ENCODE results near the gene PRX. TPM values are rescaled to one million over a fixed set of nuclear protein-coding genes. Genes with fewer than 3 reads are reported as not detected.

Gene PRX
- total RNA-seq, 1 experiment from 2014 or later, result 2.5 TPM

DNA sequence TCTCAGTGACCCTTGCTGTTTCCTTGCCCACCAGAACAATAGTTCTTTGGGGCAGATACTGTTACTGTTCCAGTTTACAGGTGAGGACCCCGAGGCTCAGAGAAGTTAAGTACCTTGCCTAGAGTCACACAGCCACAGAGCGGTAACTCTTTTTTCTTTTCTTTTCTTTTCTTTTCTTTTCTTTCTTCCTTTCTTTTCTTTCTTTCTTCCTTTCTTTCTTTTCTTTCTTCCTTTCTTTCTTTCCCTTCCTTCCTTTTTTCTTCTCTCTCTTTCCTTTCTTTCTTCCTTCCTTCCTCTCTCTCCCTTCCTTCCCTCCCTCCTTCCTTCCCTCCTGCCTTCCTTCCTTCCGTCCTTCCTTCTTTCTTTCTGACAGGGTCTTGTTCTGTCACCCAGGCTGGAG is 4.9 kb upstream of the PRX start:
- H3K4me3 ChIP-seq (ENCODE audit: low read depth, low read length, poor library complexity, severe bottlenecking), result no peak overlapping the region
- no peak for DNase-seq (ENCODE audit: low spot score)
- intact Hi-C loops (cut with micrococcal nuclease; ENCODE audit: unreplicated experiment), result no loop called here
- no peak overlapping the region for H3K27ac ChIP-seq (ENCODE audit: low read depth, low read length, poor library complexity, severe bottlenecking)
- peaks cover 11% of the 10 kb centered on the region for H3K4me1 ChIP-seq (ENCODE audit: insufficient read depth, low read length, poor library complexity, severe bottlenecking)
- no peaks in the 10 kb centered on the region for H3K9me3 ChIP-seq (ENCODE audit: low read depth, low read length, poor library complexity, severe bottlenecking)
- H3K27me3 ChIP-seq (replicated peaks; ENCODE audit: insufficient read depth, low read depth, low read length, poor library complexity), result no peaks in the 10 kb centered on the region
- no TSS peak for BruUV-seq (replicated peaks)
- ChIA-PET CTCF (no interaction called here), POLR2A (ENCODE audit: low non-redundant PET) (no interaction called here)
- peaks cover 7% of the 10 kb centered on the region for H3K36me3 ChIP-seq (ENCODE audit: insufficient read depth, low read length, poor library complexity, severe bottlenecking)
- TF ChIP-seq EZH2 (IDR thresholded peaks at IDR 0.05; ENCODE audit: borderline replicate concordance, low read depth, low read length, poor library complexity, severe bottlenecking), result no peak
- TF ChIP-seq CTCF (conservative IDR thresholded peaks at IDR 0.05; ENCODE audit: low read depth, low read length), result no peak

DNA sequence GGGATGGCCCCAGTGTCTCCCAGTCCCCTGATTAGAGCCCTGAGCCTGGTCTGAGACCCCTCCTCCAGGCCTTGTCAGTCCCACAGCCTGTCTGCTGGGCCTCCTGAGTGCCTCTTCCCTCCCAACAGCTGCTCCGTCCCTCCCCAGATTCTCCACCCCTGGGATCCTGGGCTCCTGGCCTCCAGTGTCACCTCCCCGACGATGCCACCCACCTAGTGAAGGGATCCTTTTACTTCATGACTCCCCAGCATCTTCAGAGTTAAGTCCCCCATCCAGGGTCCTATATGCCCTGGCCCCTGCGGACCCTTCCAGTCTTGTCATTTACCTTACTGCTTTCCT is 4.4 kb upstream of the PRX start:
- ChIA-PET CTCF (no interaction called here), POLR2A (ENCODE audit: low non-redundant PET) (no interaction called here)
- intact Hi-C loops (cut with micrococcal nuclease; ENCODE audit: unreplicated experiment), result no loop called here
- Histone ChIP-seq H3K9me3 (ENCODE audit: low read depth, low read length, poor library complexity, severe bottlenecking) (no peaks in the 10 kb centered on the region), H3K27ac (ENCODE audit: low read depth, low read length, poor library complexity, severe bottlenecking) (no peak overlapping the region), H3K36me3 (ENCODE audit: insufficient read depth, low read length, poor library complexity, severe bottlenecking) (peaks cover 2% of the 10 kb centered on the region), H3K4me3 (ENCODE audit: low read depth, low read length, poor library complexity, severe bottlenecking) (no peak overlapping the region), H3K4me1 (ENCODE audit: insufficient read depth, low read length, poor library complexity, severe bottlenecking) (peaks cover 11% of the 10 kb centered on the region), H3K27me3 (replicated peaks; ENCODE audit: insufficient read depth, low read depth, low read length, poor library complexity) (no peaks in the 10 kb centered on the region)
- TF ChIP-seq CTCF (conservative IDR thresholded peaks at IDR 0.05; ENCODE audit: low read depth, low read length) (no peak), EZH2 (IDR thresholded peaks at IDR 0.05; ENCODE audit: borderline replicate concordance, low read depth, low read length, poor library complexity, severe bottlenecking) (no peak)
- DNase-seq (ENCODE audit: low spot score), result no peak
- BruUV-seq (replicated peaks), result no TSS peak

- BruUV-seq (replicated peaks), result no TSS peak
- intact Hi-C loops (cut with micrococcal nuclease; ENCODE audit: unreplicated experiment), result no loop called here
- Histone ChIP-seq H3K4me3 (ENCODE audit: low read depth, low read length, poor library complexity, severe bottlenecking) (no peak overlapping the region), H3K36me3 (ENCODE audit: insufficient read depth, low read length, poor library complexity, severe bottlenecking) (no peaks in the 10 kb centered on the region), H3K4me1 (ENCODE audit: insufficient read depth, low read length, poor library complexity, severe bottlenecking) (peaks cover 11% of the 10 kb centered on the region), H3K27me3 (replicated peaks; ENCODE audit: insufficient read depth, low read depth, low read length, poor library complexity) (no peaks in the 10 kb centered on the region), H3K27ac (ENCODE audit: low read depth, low read length, poor library complexity, severe bottlenecking) (no peak overlapping the region), H3K9me3 (ENCODE audit: low read depth, low read length, poor library complexity, severe bottlenecking) (no peaks in the 10 kb centered on the region)
- POLR2A ChIA-PET (ENCODE audit: low non-redundant PET), result no interaction called here
- no peak for TF ChIP-seq EZH2 (IDR thresholded peaks at IDR 0.05; ENCODE audit: borderline replicate concordance, low read depth, low read length, poor library complexity, severe bottlenecking)
- no peak for TF ChIP-seq CTCF (conservative IDR thresholded peaks at IDR 0.05; ENCODE audit: low read depth, low read length)
- CTCF ChIA-PET, result no interaction called here
- no peak for DNase-seq (ENCODE audit: low spot score)
Measured at GRCh38 chr19:40416918-40417642, 3.9 kb upstream of the PRX start.
